HS-27A (cell line): ENCODE measurements around the gene GATA2.

Experiments used
- DNase-seq: peaks from one replicate; pipeline ENCODE4 v3.0.0-alpha.2; 2012; ENCODE audit warnings: low read depth, missing footprints

GATA2 gene

DNA sequence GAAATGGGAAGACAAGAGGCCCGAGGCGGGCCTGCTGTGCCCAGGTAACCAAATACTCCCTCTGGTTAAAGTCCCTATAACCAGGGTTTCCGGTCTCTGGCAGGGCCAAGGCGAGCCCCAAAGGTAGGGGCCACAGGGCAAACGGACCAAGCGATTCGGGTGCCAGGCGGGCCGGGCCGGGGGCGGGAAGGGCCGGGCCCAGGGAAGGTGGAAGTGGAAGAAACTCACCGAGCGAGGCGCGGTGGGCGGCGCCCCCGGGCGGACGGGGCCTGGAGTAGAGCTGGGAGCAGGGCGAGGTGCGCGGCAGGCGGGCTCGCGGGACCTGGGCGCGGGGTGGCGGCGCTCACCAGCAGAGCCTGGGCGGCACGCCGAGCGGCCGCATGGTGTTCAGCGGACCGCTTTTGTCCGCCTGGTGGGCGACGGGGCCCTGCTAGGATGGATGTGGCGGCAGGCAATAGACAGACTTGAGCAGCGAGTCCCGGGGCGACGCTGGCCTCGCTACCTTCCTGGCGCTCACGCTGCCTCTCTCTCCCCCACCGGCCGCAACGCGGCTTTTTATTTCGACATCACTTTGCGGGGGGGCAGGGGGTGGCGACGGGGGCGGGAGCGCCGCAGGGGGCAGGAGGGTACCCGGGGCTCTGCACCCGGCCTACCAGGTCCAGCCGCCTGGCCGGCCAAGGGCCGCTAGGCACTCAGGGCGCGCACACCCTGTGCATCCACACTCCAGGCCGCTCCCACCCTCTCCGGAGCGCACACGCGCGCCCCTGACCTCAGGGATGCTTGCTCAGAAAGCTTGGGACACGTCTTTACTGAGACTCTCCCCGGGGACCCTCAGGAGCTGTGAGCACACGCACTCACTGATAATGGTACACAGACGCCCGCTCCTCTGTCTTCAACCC, at the start of gene GATA2:
Gene GATA2 (minus strand): TSS at position 531 of the 899 bp plus-strand sequence. CDS start 6,170 bp downstream, outside the sequence.
- DNase-seq = no peak

DNA sequence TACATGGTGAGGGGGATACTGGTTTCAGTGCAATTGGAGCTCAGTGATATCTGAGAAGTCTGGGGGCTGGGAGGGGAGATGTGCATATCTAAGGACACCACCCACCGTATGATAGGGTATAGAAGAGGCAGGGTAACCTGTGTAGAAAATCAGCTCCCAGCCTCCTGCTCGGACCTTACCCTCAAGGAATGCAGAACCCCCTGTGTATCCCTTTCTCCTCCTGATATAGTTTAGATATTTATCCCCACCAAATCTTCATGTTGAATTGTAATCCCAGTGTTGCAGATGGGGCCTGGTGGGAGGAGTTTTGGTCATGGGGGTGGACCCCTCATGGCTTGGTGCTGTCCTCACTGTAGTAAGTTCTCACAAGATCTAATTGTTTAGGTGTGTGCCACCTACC, 48.2 kb upstream of the GATA2 start:
- no peak for DNase-seq

DNA sequence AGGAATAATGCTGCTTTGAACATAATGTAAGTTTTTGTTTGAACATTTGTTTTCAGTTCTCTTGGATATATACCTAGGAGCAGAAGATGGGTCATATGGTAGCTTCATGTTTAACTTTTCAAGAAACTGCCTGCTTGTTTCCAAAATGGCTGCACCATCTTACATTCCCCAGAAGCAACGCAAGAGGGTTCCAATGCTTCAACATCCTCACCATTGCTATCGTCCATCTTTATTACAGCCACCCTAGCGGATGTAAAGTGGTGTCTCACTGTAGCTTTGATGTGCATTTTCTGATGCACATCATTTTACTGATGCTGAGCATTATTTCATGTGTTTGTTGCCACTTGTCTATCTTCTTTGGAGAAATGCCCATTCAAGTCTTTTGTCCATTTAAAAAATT, 46.4 kb upstream of the GATA2 start:
- no peak for DNase-seq

DNA sequence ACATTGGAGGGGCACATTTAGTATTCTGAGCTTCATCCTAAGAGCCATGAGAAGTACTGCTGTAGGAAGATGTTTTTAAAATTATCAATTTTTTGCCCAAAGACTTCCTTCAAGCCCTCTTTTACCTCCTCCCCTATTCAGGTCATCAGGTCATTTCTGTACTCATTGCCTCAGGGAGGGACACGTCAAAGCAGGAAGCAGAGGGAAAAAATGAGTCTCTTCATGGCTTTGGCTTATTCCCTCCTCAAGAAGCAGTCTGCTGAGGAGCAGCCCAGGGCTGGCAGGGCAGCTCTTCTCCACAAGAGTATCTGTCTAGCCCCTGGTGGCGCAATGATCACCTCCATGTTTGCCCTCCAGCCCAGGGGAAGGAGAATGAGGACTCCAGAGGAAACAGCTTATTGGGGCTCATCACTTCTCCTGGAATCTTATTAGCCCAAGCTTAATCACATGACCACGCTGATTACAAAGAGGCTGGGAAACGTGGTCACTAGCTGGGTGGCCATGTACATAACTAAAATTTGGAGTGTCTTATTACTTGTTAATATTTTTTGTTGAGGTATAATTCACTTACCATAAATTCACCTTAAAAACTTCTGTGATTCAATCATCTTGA, 44.2 kb upstream of the GATA2 start:
- DNase-seq = no peak

DNA sequence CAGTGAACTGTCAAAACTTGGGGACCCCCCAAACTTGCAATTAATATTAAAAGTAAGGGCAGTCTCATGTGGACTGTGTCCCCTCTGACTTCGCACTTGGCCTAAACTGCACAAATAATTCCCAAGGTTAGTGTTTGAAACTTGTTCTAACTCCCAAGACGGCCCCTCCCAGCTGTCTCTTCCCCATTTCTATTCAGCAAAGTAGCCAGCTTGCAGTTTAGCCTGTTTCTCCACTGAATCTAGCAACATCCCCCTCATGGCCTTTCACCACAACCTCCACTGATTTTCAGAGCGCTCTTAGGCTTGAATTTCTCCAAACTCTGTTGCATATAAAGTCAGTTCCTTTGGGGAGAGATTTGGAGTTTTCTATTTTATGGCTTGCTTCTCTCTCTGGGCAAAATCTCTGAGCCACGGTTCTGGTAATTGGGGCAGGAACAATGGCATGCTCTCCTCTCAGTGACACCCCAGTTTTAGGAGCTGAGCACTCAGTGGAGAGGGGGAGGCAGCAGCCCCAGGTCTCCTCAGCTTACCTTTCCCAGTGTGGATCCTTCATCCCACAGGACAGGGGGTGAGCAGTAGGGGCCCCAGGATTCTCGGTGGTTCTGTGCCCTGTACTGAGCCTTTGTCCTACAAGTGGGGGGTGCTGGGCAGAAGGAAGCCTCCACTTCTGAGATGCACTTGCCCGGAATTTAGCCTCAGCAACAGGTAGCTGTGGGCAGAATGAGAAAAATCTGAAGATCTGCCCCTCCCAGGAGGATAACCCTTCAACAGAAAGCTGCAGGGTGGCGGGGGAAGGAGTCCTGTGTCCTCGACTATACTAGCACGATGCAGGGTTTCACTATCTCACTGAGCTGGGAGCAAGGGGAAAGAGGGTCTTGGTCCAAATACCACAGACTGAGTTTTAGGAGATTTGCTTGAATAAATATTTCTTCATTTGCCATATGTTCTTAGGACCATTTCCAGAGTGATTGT, 39.3 kb upstream of the GATA2 start:
- no peak for DNase-seq

DNA sequence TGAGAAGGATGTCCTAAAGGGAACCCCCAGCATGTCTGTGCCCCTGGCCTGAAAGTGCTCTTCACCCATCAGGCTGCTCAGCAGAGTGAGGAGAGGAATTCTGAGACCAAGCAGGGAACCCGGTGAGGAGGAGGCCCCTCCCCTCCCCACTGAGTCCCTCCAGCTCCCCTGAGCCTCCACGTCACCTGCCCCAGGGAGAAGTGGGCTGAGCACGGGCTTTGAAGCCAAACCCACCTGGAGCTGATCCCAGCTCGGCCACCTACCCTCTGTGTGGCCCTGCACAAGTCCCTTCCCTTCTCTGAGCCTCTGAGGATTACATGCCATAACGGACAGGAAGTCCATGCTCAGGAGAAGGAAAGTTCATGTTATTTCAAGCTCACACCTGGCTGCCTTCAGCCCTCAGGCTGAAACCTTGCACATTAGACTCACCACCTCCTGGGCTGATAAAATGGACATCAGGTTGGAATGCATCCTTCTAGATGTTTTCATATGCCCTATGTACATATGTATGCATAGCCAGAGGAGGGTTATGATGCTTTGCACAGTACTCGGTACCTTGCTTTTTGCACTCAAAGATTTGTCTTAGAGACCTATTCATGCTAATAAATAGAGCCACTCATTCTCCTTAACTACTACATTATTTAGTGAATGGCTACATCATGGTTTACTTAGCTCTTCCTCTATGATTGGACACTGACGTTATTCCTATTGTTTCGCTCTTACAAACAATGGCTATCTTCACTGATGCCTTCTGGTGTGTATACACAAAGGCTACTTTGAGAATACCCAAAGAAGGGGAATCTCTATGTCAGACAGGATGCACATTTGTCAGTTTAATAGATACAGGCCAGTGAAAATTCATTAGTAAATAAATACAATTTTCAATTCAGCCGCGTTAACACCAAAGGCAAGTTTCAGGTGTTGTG, 31.6 kb upstream of the GATA2 start:
- DNase-seq = no peak

DNA sequence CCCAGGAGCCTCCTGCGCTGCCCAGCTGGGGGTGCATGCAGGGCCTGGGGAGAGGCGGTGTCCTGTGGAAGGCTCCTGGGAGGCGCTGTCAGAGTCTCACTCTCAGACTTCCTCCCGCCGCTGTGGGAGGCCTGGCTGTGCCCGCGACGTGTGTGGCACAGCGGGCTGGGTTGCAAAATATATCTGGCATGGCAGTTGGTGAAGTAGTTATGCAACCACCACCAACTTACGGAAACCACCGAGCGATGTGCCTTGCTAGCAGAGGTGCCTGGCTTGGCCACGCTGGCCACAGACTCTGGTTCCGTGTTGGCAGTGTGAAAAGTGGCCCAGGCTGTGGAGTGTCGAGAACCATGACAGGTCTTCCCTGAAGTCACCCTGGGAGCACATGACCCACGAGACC, 30.6 kb upstream of the GATA2 start:
- no peak for DNase-seq

DNA sequence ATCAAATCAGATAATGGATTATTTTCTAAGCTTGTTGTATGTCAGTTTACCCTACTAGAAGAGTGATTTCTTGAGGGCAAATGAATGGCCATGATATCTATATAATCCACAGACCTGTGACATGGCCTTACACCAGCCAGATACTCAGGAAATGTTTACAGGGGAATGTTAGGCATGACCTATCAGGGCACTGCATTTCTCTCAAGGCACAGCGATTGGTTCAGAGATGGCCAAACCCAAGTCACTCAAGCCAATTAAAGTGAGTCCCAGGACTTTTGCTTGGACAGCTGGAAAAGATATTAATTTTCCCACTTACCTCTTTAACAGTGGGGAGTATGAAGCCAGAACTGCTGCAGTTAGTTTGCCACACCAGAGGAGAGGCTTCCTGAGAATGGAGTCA, 28.7 kb upstream of the GATA2 start:
- no peak for DNase-seq

DNA sequence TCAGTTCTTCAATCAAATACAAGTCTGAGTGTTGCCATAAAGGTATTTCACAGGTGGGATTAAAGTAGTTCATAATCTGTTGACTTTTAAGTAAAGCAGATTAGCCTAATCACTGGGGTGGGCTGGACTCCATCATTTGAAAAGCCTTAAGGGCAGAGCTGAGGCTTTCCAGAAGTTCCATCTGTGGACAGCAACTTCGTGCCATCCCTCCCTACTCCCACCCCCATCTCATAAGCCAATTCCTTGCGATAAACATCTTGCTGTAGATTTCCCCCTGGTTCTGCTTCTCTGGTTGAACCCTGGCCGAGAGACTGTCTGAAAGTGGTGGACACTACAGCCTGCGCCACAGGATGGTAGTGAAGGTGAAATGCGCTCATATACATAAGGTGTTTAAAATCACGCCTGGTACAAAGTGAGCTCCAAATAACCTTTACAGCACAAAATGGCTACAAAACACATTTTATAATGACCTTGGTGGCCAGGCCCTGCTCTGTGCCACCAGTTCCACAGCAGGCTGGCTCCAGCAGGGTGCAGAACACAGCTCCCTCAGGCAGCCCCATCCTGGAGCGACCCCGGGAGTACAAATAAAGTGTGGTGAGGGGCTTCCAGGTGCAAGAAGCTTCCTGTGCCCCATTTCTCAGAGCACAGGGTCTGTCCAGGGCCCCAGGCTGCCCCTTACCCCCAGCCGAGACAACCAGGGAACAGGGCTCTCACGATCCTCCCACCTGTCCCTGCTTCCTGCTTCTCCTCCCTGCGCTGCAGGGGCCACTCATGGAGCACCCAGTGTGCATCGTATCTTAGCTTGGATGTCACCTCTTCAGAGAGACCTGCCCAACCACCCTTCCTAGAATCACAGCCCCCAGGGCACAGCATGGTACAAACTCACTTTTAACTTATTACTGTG, 25.8 kb upstream of the GATA2 start:
- no peak for DNase-seq

DNA sequence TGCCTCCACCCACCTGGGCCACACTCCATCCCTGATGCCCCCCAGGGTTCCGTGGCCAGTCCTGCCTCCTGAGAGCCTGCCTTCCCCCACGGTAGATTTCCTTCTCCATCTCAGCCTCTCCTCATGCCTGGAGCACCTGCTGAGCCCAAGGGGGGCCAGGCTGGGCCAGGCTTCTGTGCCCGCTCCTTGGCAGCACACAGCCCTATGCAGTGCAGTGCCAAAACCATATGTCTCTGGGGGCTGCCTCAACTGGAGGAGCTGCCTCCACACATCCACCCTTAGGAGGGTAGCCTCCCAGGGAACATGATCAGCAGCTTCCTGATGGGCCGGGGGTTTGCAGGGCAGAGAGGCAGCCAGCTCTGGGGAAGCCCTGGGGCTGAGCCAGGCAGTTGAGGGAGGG, 24.6 kb upstream of the GATA2 start:
- no peak for DNase-seq

DNA sequence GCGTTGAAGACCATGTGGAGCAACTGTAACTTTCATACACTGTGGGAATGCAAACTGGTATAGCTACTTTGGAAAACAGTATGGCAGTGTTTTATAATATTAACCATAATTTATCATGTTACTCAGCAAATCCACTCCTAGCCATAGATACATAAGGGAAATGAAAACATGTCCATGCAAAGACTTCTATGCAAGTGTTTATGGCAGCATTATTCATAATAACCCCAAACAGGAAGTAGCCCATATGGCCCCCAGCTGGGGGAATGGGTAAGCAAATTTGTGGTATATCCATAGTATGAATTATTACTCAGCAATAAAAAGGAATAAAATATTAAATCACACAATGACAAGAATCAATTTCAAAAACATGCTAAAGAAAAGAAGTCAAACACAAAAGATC, 23.0 kb upstream of the GATA2 start:
- no peak for DNase-seq

DNA sequence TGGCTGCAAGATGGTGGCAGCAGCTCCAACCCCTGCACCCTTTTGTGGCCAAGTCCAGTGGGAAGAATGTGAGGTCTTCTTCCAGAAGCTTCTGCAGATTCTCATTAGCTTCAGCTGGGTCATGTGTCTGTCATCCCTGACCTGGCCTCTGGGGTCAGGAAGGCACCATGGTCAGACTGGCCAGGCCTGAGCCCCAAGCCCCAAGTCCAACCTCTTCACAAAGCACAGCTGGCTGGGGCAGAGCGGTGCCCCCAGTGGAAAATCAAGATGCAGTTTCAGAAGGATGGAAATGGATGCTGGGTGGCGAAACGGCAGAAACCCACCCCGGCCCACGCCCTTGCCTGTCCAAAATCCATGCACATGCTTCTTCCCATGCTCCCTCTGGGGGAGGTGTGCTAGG, 15.9 kb upstream of the GATA2 start:
- DNase-seq = no peak

DNA sequence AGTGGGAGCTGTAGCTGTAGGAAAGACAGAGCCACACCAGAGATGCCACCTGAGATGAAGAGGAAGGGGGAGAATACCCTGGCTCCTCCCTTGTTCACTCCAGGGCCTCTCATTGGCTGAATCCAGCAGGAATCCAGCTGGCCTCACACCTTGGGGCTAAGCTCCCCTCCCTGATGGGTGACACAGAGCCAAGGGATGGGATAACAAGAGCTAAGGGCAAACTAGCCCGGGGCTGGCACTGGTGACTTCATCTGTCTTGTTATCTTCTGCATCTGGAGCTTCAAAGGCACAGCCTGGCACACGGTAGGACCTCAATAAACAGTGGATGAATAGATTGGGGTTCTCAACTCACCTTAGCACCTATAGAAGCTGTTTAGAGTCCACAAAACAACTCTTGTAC, 13.8 kb upstream of the GATA2 start:
- no peak for DNase-seq

DNA sequence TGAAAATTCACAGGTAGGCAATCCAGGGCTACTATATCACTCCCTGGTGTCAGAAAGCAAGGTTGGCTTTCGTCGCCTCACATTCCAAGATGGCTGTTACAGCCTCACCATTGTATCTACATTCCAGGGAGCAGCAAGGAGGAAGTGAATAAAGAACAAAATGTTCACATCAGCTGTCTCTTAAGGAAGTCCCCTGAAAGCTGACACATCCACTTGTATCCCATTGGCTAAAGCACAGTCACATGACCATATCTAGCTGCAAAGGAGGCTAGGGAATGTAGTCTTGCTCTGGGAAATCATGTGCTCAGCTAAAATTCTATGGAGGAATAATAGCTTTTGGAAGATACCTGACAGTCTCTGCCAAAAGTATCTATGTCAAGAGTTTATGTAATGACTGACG, 12.8 kb upstream of the GATA2 start:
- DNase-seq = no peak

DNA sequence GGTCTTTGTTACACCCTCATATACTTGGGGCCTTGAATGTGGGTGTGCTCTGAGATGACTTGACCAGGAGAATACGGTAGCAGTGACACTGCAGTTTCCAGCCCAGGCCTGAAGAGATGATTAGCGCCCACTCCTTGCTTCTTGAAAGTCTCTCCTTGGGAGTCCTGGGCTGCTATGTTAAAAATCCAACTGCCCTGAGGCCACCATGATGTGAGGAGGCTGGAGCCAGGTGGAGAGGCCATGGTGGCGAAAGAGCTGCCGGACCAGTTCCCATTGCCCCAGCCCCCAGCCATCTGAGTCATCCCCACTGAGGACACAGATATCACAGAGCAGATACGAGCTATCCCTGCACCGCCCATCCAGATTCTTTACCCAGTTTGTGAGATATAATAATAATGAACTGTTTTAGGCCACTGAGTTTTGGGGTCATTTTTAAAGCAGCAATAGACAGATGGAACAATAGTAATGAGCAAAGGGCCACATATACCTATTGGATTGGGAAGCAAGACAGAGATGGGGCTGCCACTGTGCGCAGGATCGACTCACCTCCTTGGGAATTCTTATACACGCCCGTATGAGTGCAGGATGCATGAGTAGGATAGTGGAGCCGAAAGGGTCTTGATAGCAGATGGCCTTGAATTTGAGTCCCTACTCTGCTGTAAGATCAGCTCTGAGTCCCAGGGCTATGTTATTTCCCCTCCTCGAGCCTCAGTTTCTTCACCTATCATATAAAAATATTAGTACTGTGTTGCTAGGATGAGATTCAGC, 12.1 kb upstream of the GATA2 start:
- DNase-seq = no peak

DNA sequence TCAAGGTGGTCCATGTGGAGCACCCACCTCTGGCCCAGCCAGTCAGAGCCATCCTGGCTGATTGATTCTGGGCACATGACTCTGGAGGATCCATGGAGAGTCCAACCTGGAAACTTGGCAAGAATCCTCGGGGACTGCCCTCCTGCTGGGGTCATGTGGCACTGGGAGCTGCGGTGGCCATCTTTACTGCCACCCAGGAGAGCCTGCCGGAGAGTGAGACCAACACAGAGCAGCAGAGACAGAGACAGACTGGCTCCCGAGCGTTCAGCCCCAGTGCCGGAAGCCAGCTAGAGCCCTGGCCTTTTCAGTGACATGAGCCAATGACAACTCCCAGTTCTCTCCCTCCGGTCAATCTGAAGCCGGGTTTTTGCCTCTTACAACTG, 11.5 kb upstream of the GATA2 start:
- no peak for DNase-seq

DNA sequence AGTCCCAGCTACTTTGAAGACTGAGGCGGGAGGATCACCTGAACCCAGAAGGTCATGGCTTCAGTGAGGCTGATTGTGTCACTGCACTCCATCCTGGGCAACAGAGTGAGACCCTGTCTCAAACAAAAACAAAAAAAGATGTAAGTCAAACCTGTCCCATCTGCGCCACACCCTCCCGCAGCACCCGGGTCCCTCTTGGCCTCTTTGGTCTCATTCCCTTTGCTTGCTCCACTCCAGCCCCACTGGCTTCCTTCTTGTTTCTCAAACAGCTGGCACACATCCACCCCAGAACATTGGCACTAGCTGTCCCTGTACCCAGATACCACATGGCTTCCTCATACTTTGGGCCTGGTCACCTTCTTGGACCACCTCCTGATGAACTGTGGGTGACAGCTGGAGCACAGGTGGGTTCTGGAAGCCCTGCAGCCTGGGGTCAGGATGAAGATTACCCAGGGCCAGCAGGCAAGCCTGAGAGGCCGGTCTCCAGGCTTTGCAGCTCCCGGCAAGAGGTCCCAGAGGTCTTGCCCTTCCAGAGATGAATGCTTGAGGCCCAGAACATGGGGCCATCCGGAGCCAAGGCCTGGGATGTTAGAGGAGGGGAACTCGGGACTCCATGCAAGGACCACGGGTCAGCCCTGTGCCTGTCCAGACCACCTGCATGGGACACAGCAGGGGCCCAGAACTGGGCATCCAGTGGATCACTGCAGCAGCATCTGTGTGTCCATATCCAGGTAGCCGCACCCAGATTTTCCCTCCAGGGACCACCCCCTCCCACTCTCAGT, 10.9 kb upstream of the GATA2 start:
- no peak for DNase-seq

DNA sequence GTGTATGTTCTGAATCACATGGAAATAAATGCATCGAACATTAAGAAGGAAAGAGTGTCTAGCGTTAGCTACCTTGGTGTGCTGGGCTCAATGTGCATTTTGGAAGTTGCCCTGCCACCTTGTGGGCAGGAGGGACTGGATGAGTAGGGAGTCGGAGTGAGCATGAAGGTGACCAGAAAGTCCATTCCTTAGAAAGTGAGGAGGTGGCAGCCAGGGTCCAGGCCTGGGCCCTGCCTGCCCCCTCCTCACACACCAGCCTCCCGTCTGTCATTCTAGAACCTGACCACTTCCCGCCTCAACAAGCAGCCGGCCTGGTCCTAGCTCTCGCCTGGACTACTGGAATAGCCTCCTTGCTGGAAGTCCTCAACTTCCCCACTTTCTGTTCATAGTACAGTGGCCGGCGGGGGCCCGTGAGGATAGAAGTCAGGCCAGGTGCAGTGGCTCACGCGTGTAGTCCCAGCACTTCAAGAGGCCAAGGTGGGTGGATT, 10.2 kb upstream of the GATA2 start:
- no peak for DNase-seq

DNA sequence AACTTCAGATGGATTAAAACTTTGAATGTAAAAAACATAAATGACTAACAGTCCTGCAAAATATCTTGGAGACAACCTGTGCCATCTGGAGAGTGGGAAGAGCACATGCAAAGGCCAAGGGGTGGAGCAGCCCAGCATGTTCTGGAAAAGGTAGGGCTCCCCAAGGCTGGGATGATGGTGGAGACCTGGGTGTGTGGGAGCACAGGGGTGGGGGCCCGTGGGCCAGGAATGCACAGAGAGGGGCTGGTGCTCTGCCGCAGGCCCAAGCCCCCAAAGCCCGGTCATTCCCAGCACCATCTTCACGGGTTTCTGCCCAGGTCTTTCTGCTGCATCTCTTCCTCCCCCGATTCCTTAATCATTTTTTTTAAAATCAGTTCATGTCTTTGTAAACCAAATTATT, 9.7 kb upstream of the GATA2 start:
- DNase-seq = no peak
